ENCODE data around the gene CASP12. TPM values are rescaled to one million over a fixed set of nuclear protein-coding genes. Genes with fewer than 3 reads are reported as not detected.

CASP12 gene
- total and polyA plus RNA-seq, 2 of the 4 experiments (the other 2 are of a cell fraction) = 0.07 TPM; not detected in 1

- peak; percentile 55; the same call in 1 of the 2 replicates for ATAC-seq (ENCODE audit: low read depth)
- peak overlapping the region; percentile 0 for H2BK5ac ChIP-seq (ENCODE audit: low read depth, low read length, poor library complexity, severe bottlenecking)
- H3K18ac ChIP-seq (ENCODE audit: low read depth, low read length) = no peak overlapping the region
- 80% methylated on average over 1 of the region's 4 CpGs; no CpG with 5 or more reads in 1 of the 2 experiments for WGBS, 2 experiments (ENCODE audit: extremely low coverage in 2 of 2, insufficient read length in 1 of 2)
- H3K79me1 ChIP-seq (ENCODE audit: low read depth in 1 of 2, low read length in 2 of 2) = no peaks in the 10 kb centered on the region
- no peak overlapping the region for H4K5ac ChIP-seq (ENCODE audit: low read depth, low read length)
- peak overlapping the region; percentile 1; the same call in 1 of the 3 replicates for H2BK15ac ChIP-seq (ENCODE audit: low read depth, low read length)
- no peaks in the 10 kb centered on the region for H4K20me1 ChIP-seq (ENCODE audit: insufficient read depth, low read length)
- POLR2A ChIA-PET (ENCODE audit: unreplicated experiment) = no interaction called here
- H2BK20ac ChIP-seq (ENCODE audit: low read depth, low read length) = peak overlapping the region; percentile 12; the same call in 1 of the 2 replicates
- no peak overlapping the region for H3K4me2 ChIP-seq (ENCODE audit: low read depth, low read length)
- H3K4me3 ChIP-seq (ENCODE audit: insufficient read depth, low read depth, low read length) = no peak overlapping the region
- H2BK120ac ChIP-seq (ENCODE audit: low read depth, low read length) = peak overlapping the region; percentile 17
- intact Hi-C loops (cut with micrococcal nuclease) = no loop called here
- TF ChIP-seq, protein P1, sequence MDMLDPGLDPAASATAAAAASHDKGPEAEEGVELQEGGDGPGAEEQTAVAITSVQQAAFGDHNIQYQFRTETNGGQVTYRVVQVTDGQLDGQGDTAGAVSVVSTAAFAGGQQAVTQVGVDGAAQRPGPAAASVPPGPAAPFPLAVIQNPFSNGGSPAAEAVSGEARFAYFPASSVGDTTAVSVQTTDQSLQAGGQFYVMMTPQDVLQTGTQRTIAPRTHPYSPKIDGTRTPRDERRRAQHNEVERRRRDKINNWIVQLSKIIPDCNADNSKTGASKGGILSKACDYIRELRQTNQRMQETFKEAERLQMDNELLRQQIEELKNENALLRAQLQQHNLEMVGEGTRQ (IDR thresholded peaks at IDR 0.05; ENCODE audit: low read depth, low read length) = no peak
- no peak for TF ChIP-seq NFE2L2 (IDR thresholded peaks at IDR 0.05; ENCODE audit: low read depth, low read length)
- no peak for TF ChIP-seq MAFK (IDR thresholded peaks at IDR 0.05; ENCODE audit: low read depth, low read length)
- TF ChIP-seq MAZ (IDR thresholded peaks at IDR 0.05; ENCODE audit: borderline replicate concordance, low read depth, low read length) = no peak
- TF ChIP-seq, protein P2, sequence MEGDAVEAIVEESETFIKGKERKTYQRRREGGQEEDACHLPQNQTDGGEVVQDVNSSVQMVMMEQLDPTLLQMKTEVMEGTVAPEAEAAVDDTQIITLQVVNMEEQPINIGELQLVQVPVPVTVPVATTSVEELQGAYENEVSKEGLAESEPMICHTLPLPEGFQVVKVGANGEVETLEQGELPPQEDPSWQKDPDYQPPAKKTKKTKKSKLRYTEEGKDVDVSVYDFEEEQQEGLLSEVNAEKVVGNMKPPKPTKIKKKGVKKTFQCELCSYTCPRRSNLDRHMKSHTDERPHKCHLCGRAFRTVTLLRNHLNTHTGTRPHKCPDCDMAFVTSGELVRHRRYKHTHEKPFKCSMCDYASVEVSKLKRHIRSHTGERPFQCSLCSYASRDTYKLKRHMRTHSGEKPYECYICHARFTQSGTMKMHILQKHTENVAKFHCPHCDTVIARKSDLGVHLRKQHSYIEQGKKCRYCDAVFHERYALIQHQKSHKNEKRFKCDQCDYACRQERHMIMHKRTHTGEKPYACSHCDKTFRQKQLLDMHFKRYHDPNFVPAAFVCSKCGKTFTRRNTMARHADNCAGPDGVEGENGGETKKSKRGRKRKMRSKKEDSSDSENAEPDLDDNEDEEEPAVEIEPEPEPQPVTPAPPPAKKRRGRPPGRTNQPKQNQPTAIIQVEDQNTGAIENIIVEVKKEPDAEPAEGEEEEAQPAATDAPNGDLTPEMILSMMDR (conservative IDR thresholded peaks at IDR 0.05; ENCODE audit: low read depth, low read length) = no peak
- TF ChIP-seq RFX5 (IDR thresholded peaks at IDR 0.05; ENCODE audit: low read depth, low read length) = no peak
- TF ChIP-seq MXI1 (IDR thresholded peaks at IDR 0.05; ENCODE audit: borderline replicate concordance, low read depth, low read length) = no peak
- no peak for TF ChIP-seq BHLHE40 (IDR thresholded peaks at IDR 0.05; ENCODE audit: low read depth, low read length)
- TF ChIP-seq POLR2A (IDR thresholded peaks at IDR 0.05; ENCODE audit: low read depth, low read length) = no peak
- TF ChIP-seq ELK1 (IDR thresholded peaks at IDR 0.05; ENCODE audit: borderline replicate concordance, low read depth, low read length) = no peak
- TF ChIP-seq RAD21 (IDR thresholded peaks at IDR 0.05; ENCODE audit: low read length) = no peak
- no peak for TF ChIP-seq FOS (IDR thresholded peaks at IDR 0.05; ENCODE audit: low read depth, low read length)
- no peak for TF ChIP-seq SMC3 (IDR thresholded peaks at IDR 0.05; ENCODE audit: low read depth, low read length)
- no peak for TF ChIP-seq CHD1 (IDR thresholded peaks at IDR 0.05; ENCODE audit: low read depth, low read length)
- peak overlapping the region; percentile 58; the same call in 1 of the 2 replicates for H3K23ac ChIP-seq (ENCODE audit: low read depth, low read length)
- peak overlapping the region; percentile 43; the same call in 1 of the 2 replicates for H3K14ac ChIP-seq (replicated peaks; ENCODE audit: low read depth, low read length)
- no TSS peak for BruUV-seq (replicated peaks)
- H3K9me3 ChIP-seq (ENCODE audit: control insufficient read depth, insufficient read depth, low read length) = no peaks in the 10 kb centered on the region
- H3K4me1 ChIP-seq (ENCODE audit: control insufficient read depth, insufficient read depth, low read length) = peaks cover 9% of the 10 kb centered on the region
- peaks cover 8% of the 10 kb centered on the region; the same call in 1 of the 2 replicates for H3K9me1 ChIP-seq (ENCODE audit: insufficient read depth, low read length)
- no peaks in the 10 kb centered on the region for H3K36me3 ChIP-seq (ENCODE audit: control insufficient read depth, insufficient read depth, low read length)
- no peak overlapping the region for H3K56ac ChIP-seq (ENCODE audit: extremely low read depth, insufficient read depth, low read length)
- H3K27me3 ChIP-seq (ENCODE audit: control insufficient read depth, insufficient read depth, low read length) = no peaks in the 10 kb centered on the region
- peak overlapping the region; percentile 44; the same call in 1 of the 2 replicates for H4K91ac ChIP-seq (ENCODE audit: insufficient read depth, low read depth, low read length)
- H2AFZ ChIP-seq (replicated peaks; ENCODE audit: low read length, poor library complexity) = peak overlapping the region; percentile 71
- no peak overlapping the region for H3K9ac ChIP-seq (ENCODE audit: low read depth, low read length)
- H4K8ac ChIP-seq (ENCODE audit: low read depth in 2 of 2, low read length in 2 of 2) = peak overlapping the region in 1 of 2 experiments; percentile 35; a peak in 1 of 4 replicates
- H3K27ac ChIP-seq (ENCODE audit: insufficient read depth, low read length) = no peak overlapping the region
- CTCF ChIA-PET = interaction anchor here (0.5 kb wide), 1 partner anchor 17 kb away, joined by 4 read pairs; no protein-coding TSS in a partner anchor
- peak; percentile 90 for DNase-seq
- in situ Hi-C loops (cut with MboI; ENCODE audit: low sequenced_read_pairs) = no loop called here
- H2AK9ac ChIP-seq (replicated peaks; ENCODE audit: low read depth, low read length, poor library complexity) = no peak overlapping the region
- dilution Hi-C loops (cut with HindIII; ENCODE audit: low sequenced_read_pairs, unreplicated experiment) = no loop called here
- peak overlapping the region; percentile 41; the same call in 1 of the 2 replicates for H3K4ac ChIP-seq (ENCODE audit: low read depth, low read length)
- no peak overlapping the region for H2AK5ac ChIP-seq (ENCODE audit: low read depth, low read length)
Measured at GRCh38 chr11:104891135-104891534, 7.1 kb downstream of the CASP12 start.
